NCI-H2081 (cell line): ENCODE results near the gene ZG16.

Source experiments
- DNase-seq, 2 experiments: peaks; one replicate each; lab custom pipeline; 2025; lab: John Stamatoyannopoulos, UW

ZG16 gene

GRCh38 chr16:29825145-29826044 is 47.3 kb downstream of the ZG16 start:
- DNase-seq = no peak

- DNase-seq = no peak
Measured at GRCh38 chr16:29826342-29826695, 48.3 kb downstream of the ZG16 start.

- no peak for DNase-seq
Measured at GRCh38 chr16:29830774-29831173, 52.7 kb downstream of the ZG16 start.

GRCh38 chr16:29831490-29831889 is 53.4 kb downstream of the ZG16 start:
- DNase-seq = no peak
